ENCODE measurements around the gene CCDC122. TPM values are rescaled to one million over a fixed set of nuclear protein-coding genes. Genes with fewer than 3 reads are reported as not detected.

The CCDC122 gene
- total RNA-seq, 4 donors from 2014 or later, result 3.5 to 18.0 (median 5.8) TPM

- intact Hi-C loops (cut with DNase I; ENCODE audit: low total_unique reads), result loop anchor here (10.0 kb wide), 1 partner anchor 536 kb away; no protein-coding TSS in a partner anchor
- no peak for DNase-seq
- TF ChIP-seq POLR2A (IDR thresholded peaks at IDR 0.05), result no peak
- peak; percentile 41 to 58 (median 50) for TF ChIP-seq CTCF (IDR thresholded peaks at IDR 0.05)
- Histone ChIP-seq H3K27me3 (no peaks in the 10 kb centered on the region), H3K36me3 (no peaks in the 10 kb centered on the region), H3K4me3 (no peak overlapping the region), H3K27ac (no peak overlapping the region), H3K4me1 (no peaks in the 10 kb centered on the region), H3K9me3 (no peaks in the 10 kb centered on the region)
Measured at GRCh38 chr13:43908156-43909126, 28.9 kb upstream of the CCDC122 start.

GRCh38 chr13:43905435-43906031 lies 26.0 kb upstream of the CCDC122 start:
- no peaks in the 10 kb centered on the region for H3K27me3 ChIP-seq
- TF ChIP-seq CTCF (IDR thresholded peaks at IDR 0.05) (peak; percentile 66 to 94 (median 82)), POLR2A (IDR thresholded peaks at IDR 0.05) (no peak)
- H3K9me3 ChIP-seq, result no peaks in the 10 kb centered on the region
- intact Hi-C loops (cut with DNase I; ENCODE audit: low total_unique reads), result loop anchor here (10.0 kb wide), 1 partner anchor 539 kb away; no protein-coding TSS in a partner anchor
- H3K27ac ChIP-seq, result no peak overlapping the region
- H3K36me3 ChIP-seq, result no peaks in the 10 kb centered on the region
- H3K4me1 ChIP-seq, result no peaks in the 10 kb centered on the region
- DNase-seq, result peak; percentile 18 to 46
- no peak overlapping the region for H3K4me3 ChIP-seq

GRCh38 chr13:43895940-43896339 lies 16.4 kb upstream of the CCDC122 start:
- DNase-seq, result no peak
- no peaks in the 10 kb centered on the region for H3K36me3 ChIP-seq
- no peak for TF ChIP-seq CTCF (IDR thresholded peaks at IDR 0.05)
- no peak for TF ChIP-seq POLR2A (IDR thresholded peaks at IDR 0.05)
- intact Hi-C loops (cut with DNase I; ENCODE audit: low total_unique reads), result no loop called here
- H3K4me1 ChIP-seq, result no peaks in the 10 kb centered on the region
- no peak overlapping the region for H3K4me3 ChIP-seq
- H3K27me3 ChIP-seq, result no peaks in the 10 kb centered on the region
- no peak overlapping the region for H3K27ac ChIP-seq
- no peaks in the 10 kb centered on the region for H3K9me3 ChIP-seq

- H3K27ac ChIP-seq, result no peak overlapping the region
- no peak overlapping the region for H3K4me3 ChIP-seq
- no peaks in the 10 kb centered on the region for H3K27me3 ChIP-seq
- DNase-seq, result no peak
- no peaks in the 10 kb centered on the region for H3K9me3 ChIP-seq
- H3K4me1 ChIP-seq, result no peaks in the 10 kb centered on the region
- H3K36me3 ChIP-seq, result no peaks in the 10 kb centered on the region
- no peak for TF ChIP-seq CTCF (IDR thresholded peaks at IDR 0.05)
- TF ChIP-seq POLR2A (IDR thresholded peaks at IDR 0.05), result no peak
- intact Hi-C loops (cut with DNase I; ENCODE audit: low total_unique reads), result no loop called here
Measured at GRCh38 chr13:43894438-43894837, 14.9 kb upstream of the CCDC122 start.

- TF ChIP-seq POLR2A (IDR thresholded peaks at IDR 0.05) (no peak), CTCF (IDR thresholded peaks at IDR 0.05) (no peak)
- no peaks in the 10 kb centered on the region for H3K36me3 ChIP-seq
- no peaks in the 10 kb centered on the region for H3K4me1 ChIP-seq
- no peaks in the 10 kb centered on the region for H3K27me3 ChIP-seq
- H3K4me3 ChIP-seq, result no peak overlapping the region
- H3K9me3 ChIP-seq, result no peaks in the 10 kb centered on the region
- intact Hi-C loops (cut with DNase I; ENCODE audit: low total_unique reads), result no loop called here
- DNase-seq, result no peak
- H3K27ac ChIP-seq, result no peak overlapping the region
Measured at GRCh38 chr13:43884222-43884621, 4.7 kb upstream of the CCDC122 start.
